ENCODE measurements around the gene PEX5L. TPM values are rescaled to one million over a fixed set of nuclear protein-coding genes. Genes with fewer than 3 reads are reported as not detected.

Gene PEX5L
- total and polyA plus RNA-seq, 12 donors: 0.03 to 1.1 (median 0.16) TPM; not detected in 3

DNA sequence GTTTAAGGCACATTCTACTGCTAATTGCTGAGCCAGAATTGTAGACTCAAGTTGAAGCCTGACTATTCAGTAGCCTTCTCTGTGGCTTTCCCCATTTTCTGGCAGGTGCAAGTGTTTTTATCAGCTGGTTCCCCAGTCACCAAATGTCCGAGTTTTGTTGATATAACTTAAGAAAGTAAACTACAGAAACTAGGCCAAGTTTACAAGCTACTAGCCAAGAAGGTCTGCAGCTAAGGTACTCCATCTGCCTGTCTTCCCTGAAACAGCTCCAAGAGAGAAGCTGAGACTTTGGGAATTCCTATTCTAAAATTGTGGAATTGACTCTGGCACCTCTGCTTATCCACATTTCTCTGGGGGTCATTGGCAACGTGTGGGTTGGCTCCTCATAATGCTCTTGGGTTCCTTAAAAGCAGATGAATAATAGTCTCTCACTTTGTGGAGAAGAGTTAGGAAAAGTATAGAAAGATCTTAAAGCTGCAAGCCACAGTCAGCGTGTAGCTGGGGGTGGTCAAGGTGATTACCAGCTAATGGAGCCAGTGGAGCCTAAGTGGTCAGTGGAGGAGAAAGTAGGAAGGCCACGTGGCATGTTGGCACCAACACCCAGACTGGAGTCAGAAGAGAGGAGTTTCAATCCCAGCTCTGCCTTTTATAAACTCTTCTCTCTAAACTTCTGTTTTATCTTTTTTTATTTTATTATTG, 128.8 kb downstream of the PEX5L start:
- no peak overlapping the region for H3K27ac ChIP-seq
- no peaks in the 10 kb centered on the region for H3K36me3 ChIP-seq (replicated peaks in 1 of 2)
- H3K27me3 ChIP-seq: no peaks in the 10 kb centered on the region
- no peaks in the 10 kb centered on the region for H3K9me3 ChIP-seq (replicated peaks in 1 of 3)
- 67 to 82% (median 72%) methylated on average over 4 of the region's 4 CpGs for WGBS, 4 donors
- H3K4me3 ChIP-seq: no peak overlapping the region
- TF ChIP-seq POLR2A (IDR thresholded peaks at IDR 0.05): no peak
- DNase-seq: no peak
- intact Hi-C loops (cut with DNase I): no loop called here
- no peaks in the 10 kb centered on the region for H3K4me1 ChIP-seq (replicated peaks in 1 of 2)

- Histone ChIP-seq H3K27me3 (peaks cover 5% of the 10 kb centered on the region), H3K9me3 (replicated peaks in 1 of 3) (no peaks in the 10 kb centered on the region), H3K27ac (no peak overlapping the region), H3K4me1 (replicated peaks in 1 of 2) (no peaks in the 10 kb centered on the region), H3K4me3 (no peak overlapping the region), H3K36me3 (replicated peaks in 1 of 2) (no peaks in the 10 kb centered on the region)
- intact Hi-C loops (cut with DNase I): no loop called here
- no peak for DNase-seq
- WGBS, 4 donors: 74 to 87% (median 80%) methylated on average over 10 of the region's 10 CpGs
- TF ChIP-seq POLR2A (IDR thresholded peaks at IDR 0.05): no peak
- TF ChIP-seq, protein P1, sequence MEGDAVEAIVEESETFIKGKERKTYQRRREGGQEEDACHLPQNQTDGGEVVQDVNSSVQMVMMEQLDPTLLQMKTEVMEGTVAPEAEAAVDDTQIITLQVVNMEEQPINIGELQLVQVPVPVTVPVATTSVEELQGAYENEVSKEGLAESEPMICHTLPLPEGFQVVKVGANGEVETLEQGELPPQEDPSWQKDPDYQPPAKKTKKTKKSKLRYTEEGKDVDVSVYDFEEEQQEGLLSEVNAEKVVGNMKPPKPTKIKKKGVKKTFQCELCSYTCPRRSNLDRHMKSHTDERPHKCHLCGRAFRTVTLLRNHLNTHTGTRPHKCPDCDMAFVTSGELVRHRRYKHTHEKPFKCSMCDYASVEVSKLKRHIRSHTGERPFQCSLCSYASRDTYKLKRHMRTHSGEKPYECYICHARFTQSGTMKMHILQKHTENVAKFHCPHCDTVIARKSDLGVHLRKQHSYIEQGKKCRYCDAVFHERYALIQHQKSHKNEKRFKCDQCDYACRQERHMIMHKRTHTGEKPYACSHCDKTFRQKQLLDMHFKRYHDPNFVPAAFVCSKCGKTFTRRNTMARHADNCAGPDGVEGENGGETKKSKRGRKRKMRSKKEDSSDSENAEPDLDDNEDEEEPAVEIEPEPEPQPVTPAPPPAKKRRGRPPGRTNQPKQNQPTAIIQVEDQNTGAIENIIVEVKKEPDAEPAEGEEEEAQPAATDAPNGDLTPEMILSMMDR (IDR thresholded peaks at IDR 0.05): no peak
Measured at GRCh38 chr3:179902061-179902460, 134.7 kb downstream of the PEX5L start.

DNA sequence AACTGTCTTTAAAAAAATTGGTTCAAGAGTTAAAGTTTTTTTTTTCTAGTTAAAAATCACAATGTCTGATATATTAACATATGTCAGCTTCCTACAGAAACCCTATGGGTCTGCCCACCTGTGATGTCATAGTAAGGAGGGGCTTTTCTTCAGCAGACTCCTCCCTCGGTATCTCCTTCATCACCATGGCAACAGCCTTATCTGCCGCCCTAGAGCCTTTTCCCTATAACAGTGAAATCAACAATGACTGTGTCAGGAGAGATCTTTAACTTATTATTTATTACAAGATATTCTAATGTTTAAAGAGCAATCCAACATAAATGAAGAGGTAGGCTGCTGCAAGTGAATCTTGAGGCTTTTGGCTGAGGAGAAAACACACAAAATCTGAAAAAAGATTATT, 138.7 kb downstream of the PEX5L start:
- intact Hi-C loops (cut with DNase I): no loop called here
- no peak for TF ChIP-seq POLR2A (IDR thresholded peaks at IDR 0.05)
- TF ChIP-seq, protein P1 (IDR thresholded peaks at IDR 0.05): no peak
- Histone ChIP-seq H3K4me1 (replicated peaks in 1 of 2) (no peaks in the 10 kb centered on the region), H3K9me3 (replicated peaks in 1 of 3) (no peaks in the 10 kb centered on the region), H3K27me3 (peaks cover 5% of the 10 kb centered on the region), H3K36me3 (replicated peaks in 1 of 2) (no peaks in the 10 kb centered on the region), H3K27ac (no peak overlapping the region), H3K4me3 (no peak overlapping the region)
- DNase-seq: no peak
- 3 to 20% (median 10%) methylated on average over 2 of the region's 2 CpGs for WGBS, 4 donors

GRCh38 chr3:179897231-179897630, 139.5 kb downstream of the PEX5L start:
- intact Hi-C loops (cut with DNase I): no loop called here
- H3K4me1 ChIP-seq (replicated peaks in 1 of 2): no peaks in the 10 kb centered on the region
- H3K9me3 ChIP-seq (replicated peaks in 1 of 3): no peaks in the 10 kb centered on the region
- no peak for TF ChIP-seq POLR2A (IDR thresholded peaks at IDR 0.05)
- TF ChIP-seq, protein P1 (IDR thresholded peaks at IDR 0.05): no peak
- H3K27me3 ChIP-seq: peaks cover 5% of the 10 kb centered on the region
- H3K36me3 ChIP-seq (replicated peaks in 1 of 2): no peaks in the 10 kb centered on the region
- H3K27ac ChIP-seq: no peak overlapping the region
- no peak for DNase-seq
- 77 to 85% (median 82%) methylated on average over 4 of the region's 4 CpGs for WGBS, 4 donors
- no peak overlapping the region for H3K4me3 ChIP-seq

DNA sequence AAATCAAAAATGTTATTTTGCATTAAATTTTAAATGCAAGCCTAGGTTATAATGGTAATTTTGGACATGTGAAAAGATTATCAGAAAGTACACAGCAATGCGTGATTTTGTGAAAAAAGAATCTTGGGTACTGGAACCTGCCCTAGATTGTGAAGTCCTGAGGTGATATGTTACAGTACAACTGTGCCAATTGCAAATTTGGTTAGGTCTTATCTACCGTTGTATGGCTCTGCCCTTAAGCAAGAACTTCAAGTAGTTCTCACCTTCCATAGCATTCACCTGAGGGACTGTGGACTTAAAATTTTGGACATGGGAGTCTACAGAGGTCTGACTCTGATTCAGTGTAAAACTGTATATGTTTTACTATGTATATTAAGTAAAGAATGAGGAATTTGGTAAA, 140.2 kb downstream of the PEX5L start:
- intact Hi-C loops (cut with DNase I): no loop called here
- H3K4me3 ChIP-seq: no peak overlapping the region
- H3K27me3 ChIP-seq: peaks cover 5% of the 10 kb centered on the region
- 56 to 87% (median 80%) methylated on average over 2 of the region's 2 CpGs for WGBS, 4 donors
- H3K27ac ChIP-seq: no peak overlapping the region
- no peak for DNase-seq
- TF ChIP-seq, protein P1 (IDR thresholded peaks at IDR 0.05): no peak
- TF ChIP-seq POLR2A (IDR thresholded peaks at IDR 0.05): no peak
- no peaks in the 10 kb centered on the region for H3K9me3 ChIP-seq (replicated peaks in 1 of 3)
- no peaks in the 10 kb centered on the region for H3K4me1 ChIP-seq (replicated peaks in 1 of 2)
- H3K36me3 ChIP-seq (replicated peaks in 1 of 2): no peaks in the 10 kb centered on the region

Measured in adrenal gland (tissue), 12 donors.